Astrocyte of the spinal cord (primary cell): ENCODE measurements around the gene ME2.

ENCODE experiments used
- DNase-seq: peaks from one replicate; pipeline ENCODE4 v3.0.0; 2011; ENCODE audit warnings: low read depth, low spot score
- H3K4me3 ChIP-seq: 2 replicates; pipeline ENCODE4 v1.5.1; 2011; ENCODE audit warnings: low read depth, mild to moderate bottlenecking, low read length, moderate library complexity
- CTCF ChIP-seq: IDR thresholded peaks from 2 replicates; pipeline ENCODE4 v1.5.1; 2012; ENCODE audit warnings: low read depth, mild to moderate bottlenecking, low read length, inconsistent platforms
- in situ Hi-C: cut with HindIII; loops from 2 replicates; pipeline ENCODE4 v1.10.0; 2017; ENCODE audit warnings: low sequenced_read_pairs

ME2 gene

GRCh38 chr18:50895350-50896045 is 16.6 kb downstream of the ME2 start:
- no peak overlapping the region for H3K4me3 ChIP-seq
- TF ChIP-seq CTCF: no peak
- in situ Hi-C loops: no loop called here
- no peak for DNase-seq

- no peak for DNase-seq
- TF ChIP-seq CTCF: no peak
- in situ Hi-C loops: no loop called here
Measured at GRCh38 chr18:50896093-50896492, 17.2 kb downstream of the ME2 start.

GRCh38 chr18:50898919-50899318 is 20.0 kb downstream of the ME2 start:
- DNase-seq: no peak
- TF ChIP-seq CTCF: no peak
- H3K4me3 ChIP-seq: no peak overlapping the region
- in situ Hi-C loops: no loop called here

More at GRCh38 chr18:50896093-50896492, 17.2 kb downstream of the ME2 start:
- no peak overlapping the region for H3K4me3 ChIP-seq

DNA sequence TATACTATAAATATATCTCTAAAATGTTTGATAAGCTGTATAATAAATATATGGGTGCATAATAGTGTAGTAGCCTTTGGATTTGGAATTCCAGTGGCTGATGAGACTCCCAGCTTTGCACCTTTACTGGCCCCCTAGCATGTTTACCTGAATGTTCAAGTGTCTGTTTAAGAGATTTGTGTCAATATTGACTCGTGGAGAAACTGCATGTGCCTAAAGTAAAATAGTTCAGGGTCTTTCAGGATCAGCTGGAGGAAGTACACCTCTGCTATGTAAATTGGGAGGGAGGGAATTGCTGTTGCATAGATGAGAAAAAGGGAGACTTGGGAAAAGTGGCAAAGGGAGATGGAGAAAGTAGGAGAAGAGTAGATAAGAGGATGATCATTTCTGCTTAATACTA is 23.9 kb downstream of the ME2 start:
- no peak overlapping the region for H3K4me3 ChIP-seq
- TF ChIP-seq CTCF: no peak
- in situ Hi-C loops: no loop called here
- DNase-seq: no peak

GRCh38 chr18:50906843-50907242 is 27.9 kb downstream of the ME2 start:
- DNase-seq: no peak
- no peak for TF ChIP-seq CTCF
- in situ Hi-C loops: no loop called here

GRCh38 chr18:50909261-50909660 is 30.3 kb downstream of the ME2 start:
- TF ChIP-seq CTCF: no peak
- DNase-seq: no peak
- in situ Hi-C loops: no loop called here
- no peak overlapping the region for H3K4me3 ChIP-seq

More at GRCh38 chr18:50906843-50907242, 27.9 kb downstream of the ME2 start:
- H3K4me3 ChIP-seq: no peak overlapping the region

- TF ChIP-seq CTCF: no peak
- in situ Hi-C loops: no loop called here
- DNase-seq: no peak
- H3K4me3 ChIP-seq: no peak overlapping the region
Measured at GRCh38 chr18:50911006-50911405, 32.1 kb downstream of the ME2 start.
